A549 (cell line): ENCODE data around the gene MAX. TPM values are rescaled to one million over a fixed set of nuclear protein-coding genes. Genes with fewer than 3 reads are reported as not detected.

ENCODE experiments used
- ATAC-seq, 2 experiments: fragments of 200-7000 bp in 1 of 2; fragments of >200 bp in 1 of 2; cut with Nextera tagmentation in 1 of 2; cut with Tn5 transposase in 1 of 2; 3 replicates each; pipeline versions ENCODE4 v1.8.0 to v1.9.1; 2018 to 2020; ENCODE audit warnings: mild to moderate bottlenecking in 1 of 2, moderate library complexity in 1 of 2
- CTCF ChIA-PET: fragments of 300-600 bp; sonication (Branson Sonifier 250); formaldehyde crosslinking; extraction: SDS; loops from one replicate; lab custom pipeline; 2021; ENCODE audit warnings: antibody characterized with exemption, inconsistent platforms; lab: Yijun Ruan, JAX
- POLR2A ChIA-PET: fragments of 350-600 bp; formaldehyde crosslinking; extraction: SDS; loops from one replicate; lab custom pipeline; 2021; ENCODE audit warnings: antibody characterized with exemption, inconsistent platforms; lab: Yijun Ruan, JAX
- DNase-seq, 2 experiments: peaks; one replicate each; pipeline versions ENCODE4 v3.0.0 to v3.0.0-alpha.2; 2011 to 2016; ENCODE audit warnings: low read depth in 1 of 2, low spot score in 1 of 2
- FAIRE-seq: peaks from 2 replicates; lab custom pipeline; 2011; peaks lifted over from hg19 to GRCh38; lab: Jason Lieb, UNC
- H3K27ac ChIP-seq, 2 experiments: fragments of >200 bp; sonication (Bioruptor Twin); formaldehyde crosslinking; 3 replicates each; pipeline ENCODE4 v1.5.1; 2016 to 2017
- H3K4me1 ChIP-seq: fragments of >200 bp; sonication (Bioruptor Twin); formaldehyde crosslinking; 3 replicates; pipeline ENCODE4 v1.6.1; 2016
- H3K4me2 ChIP-seq: fragments of >200 bp; sonication (Bioruptor Twin); formaldehyde crosslinking; 3 replicates; pipeline ENCODE4 v1.6.1; 2016
- H3K4me3 ChIP-seq: fragments of >200 bp; sonication (Bioruptor Twin); formaldehyde crosslinking; 3 replicates; pipeline ENCODE4 v1.5.1; 2016
- H3K9me3 ChIP-seq: fragments of >200 bp; sonication (Bioruptor Twin); formaldehyde crosslinking; 3 replicates; pipeline ENCODE4 v1.6.1; 2016
- CBX2 ChIP-seq: fragments of 200-600 bp; sonication (generic); IDR thresholded peaks from 2 replicates; pipeline ENCODE4 v1.6.1; 2016; ENCODE audit warnings: low read depth, mild to moderate bottlenecking, borderline replicate concordance
- CEBPB ChIP-seq, 2 experiments: fragments of >200 bp in 1 of 2; sonication (Bioruptor Twin) in 1 of 2; formaldehyde crosslinking in 1 of 2; IDR thresholded peaks; 2 replicates each; pipeline ENCODE4 v1.6.1; 2012 to 2016
- CHD2 ChIP-seq: fragments of 150-350 bp; IDR thresholded peaks from 2 replicates; pipeline ENCODE4 v1.6.1; 2014; ENCODE audit warnings: low read length; ENCODE audit not compliant: partially characterized antibody
- EHF ChIP-seq: fragments of 250-450 bp; sonication (Bioruptor Pico); IDR thresholded peaks from 2 replicates; pipeline ENCODE4 v1.5.0; 2020; ENCODE audit warnings: mild to moderate bottlenecking
- ELK1 ChIP-seq: fragments of 150-350 bp; IDR thresholded peaks from 2 replicates; pipeline ENCODE4 v1.6.1; 2014; ENCODE audit warnings: low read depth, mild to moderate bottlenecking, low read length
- ESRRA ChIP-seq: fragments of 150-350 bp; IDR thresholded peaks from 2 replicates; pipeline ENCODE4 v1.6.1; 2014; ENCODE audit warnings: mild to moderate bottlenecking, low read length, borderline replicate concordance
- FOSB ChIP-seq: fragments of 250-450 bp; sonication (Bioruptor Pico); IDR thresholded peaks from 2 replicates; pipeline ENCODE4 v1.5.0; 2020; ENCODE audit warnings: mild to moderate bottlenecking, moderate library complexity
- FOXS1 ChIP-seq: fragments of 250-450 bp; sonication (Bioruptor Pico); IDR thresholded peaks from 2 replicates; pipeline ENCODE4 v1.5.0; 2020; ENCODE audit warnings: mild to moderate bottlenecking, moderate library complexity
- HDAC2 ChIP-seq: fragments of 200-600 bp; sonication (generic); IDR thresholded peaks from 2 replicates; pipeline ENCODE4 v1.6.1; 2016
- HEYL ChIP-seq: fragments of 250-450 bp; sonication (Bioruptor Pico); IDR thresholded peaks from 2 replicates; pipeline ENCODE4 v1.8.0; 2021; ENCODE audit warnings: mild to moderate bottlenecking, moderate library complexity
- HMGXB4 ChIP-seq: fragments of 250-450 bp; sonication (Bioruptor Pico); IDR thresholded peaks from 2 replicates; pipeline ENCODE4 v1.5.0; 2021; ENCODE audit warnings: mild to moderate bottlenecking, moderate library complexity, borderline replicate concordance
- HOXB13 ChIP-seq: fragments of 250-450 bp; sonication (Bioruptor Pico); IDR thresholded peaks from 2 replicates; pipeline ENCODE4 v1.5.0; 2020; ENCODE audit warnings: low read depth, mild to moderate bottlenecking, moderate library complexity
- KDM5A ChIP-seq: fragments of 200-600 bp; sonication (generic); IDR thresholded peaks from 2 replicates; pipeline ENCODE4 v1.6.1; 2016; ENCODE audit warnings: antibody characterized with exemption, mild to moderate bottlenecking
- MAFK ChIP-seq: fragments of 450-650 bp; IDR thresholded peaks from 2 replicates; pipeline ENCODE4 v1.6.1; 2014; ENCODE audit not compliant: partially characterized antibody
- MAX ChIP-seq: IDR thresholded peaks from 2 replicates; pipeline ENCODE4 v1.6.1; 2012
- MYC ChIP-seq: IDR thresholded peaks from 2 replicates; pipeline ENCODE4 v1.6.1; 2012; ENCODE audit warnings: mild to moderate bottlenecking, inconsistent platforms, low read length, improper control_type of control experiment, borderline replicate concordance
- NR3C1 ChIP-seq: fragments of >200 bp; sonication (Bioruptor Twin); formaldehyde crosslinking; IDR thresholded peaks from 3 replicates; pipeline ENCODE4 v1.6.1; 2017
- PHF8 ChIP-seq: fragments of 200-600 bp; sonication (generic); IDR thresholded peaks from 2 replicates; pipeline ENCODE4 v1.6.1; 2016; ENCODE audit warnings: low read depth, mild to moderate bottlenecking, antibody characterized with exemption, moderate library complexity, borderline replicate concordance
- POLR2A ChIP-seq: IDR thresholded peaks from 2 replicates; pipeline ENCODE4 v1.6.1; 2012; ENCODE audit warnings: mild to moderate bottlenecking, low read length
- POLR2AphosphoS2 ChIP-seq: conservative IDR thresholded peaks from 2 replicates; pipeline ENCODE4 v1.6.1; 2012; ENCODE audit warnings: low read length, improper control_type of control experiment, inconsistent platforms
- RARB ChIP-seq: fragments of 250-450 bp; sonication (Bioruptor Pico); IDR thresholded peaks from 2 replicates; pipeline ENCODE4 v1.8.0; 2021; ENCODE audit warnings: mild to moderate bottlenecking, moderate library complexity
- RNF2 ChIP-seq: fragments of 200-600 bp; sonication (generic); IDR thresholded peaks from 2 replicates; pipeline ENCODE4 v1.6.1; 2016; ENCODE audit warnings: low read depth, mild to moderate bottlenecking, antibody characterized with exemption, moderate library complexity, borderline replicate concordance
- SREBF2 ChIP-seq: fragments of 450-650 bp; IDR thresholded peaks from 2 replicates; pipeline ENCODE4 v1.6.1; 2014; ENCODE audit warnings: mild to moderate bottlenecking, moderate library complexity
- ZC3H11A ChIP-seq: fragments of 450-650 bp; IDR thresholded peaks from 2 replicates; pipeline ENCODE4 v1.6.1; 2014; ENCODE audit warnings: antibody characterized with exemption, mild to moderate bottlenecking
- ZFP36 ChIP-seq: fragments of 450-650 bp; IDR thresholded peaks from 2 replicates; pipeline ENCODE4 v1.6.1; 2014; ENCODE audit warnings: borderline replicate concordance; ENCODE audit not compliant: partially characterized antibody
- ZSCAN20 ChIP-seq: fragments of 250-450 bp; sonication (Bioruptor Pico); IDR thresholded peaks from 2 replicates; pipeline ENCODE4 v1.8.0; 2022; ENCODE audit warnings: mild to moderate bottlenecking, moderate library complexity
- WGBS: methylation state at CpG from one replicate; pipeline ENCODE4 v1.1.6; 2017; ENCODE audit errors: missing lambda C conversion rate; 5-methylcytosine and 5-hydroxymethylcytosine counted together
- polyA plus RNA-seq, 4 experiments: library from polyadenylated mRNA; depleted of rRNA in 3 of 4; stranded (reverse); fragments of >200 nt; fragmentation: RNase III in 1 of 4; extraction: RNeasy Plus Mini Kit Qiagen cat#74134 plus additional on column Dnase treatment in 1 of 4; gene quantifications; 2 replicates in 3 of 4; 3 replicates in 1 of 4; pipeline ENCODE4 v1.2.3, GENCODE V29; 2011 to 2017

MAX gene
- polyA plus RNA-seq, 2 of the 4 experiments (the other 2 are of a cell fraction) = 44.0 to 53.2 TPM

- DNase-seq = no peak
- no peak overlapping the region for H3K4me3 ChIP-seq
- POLR2A ChIA-PET = no interaction called here
- no peak for TF ChIP-seq ZSCAN20 (CRISPR knock-in tag)
- no peak for TF ChIP-seq NR3C1
- TF ChIP-seq ZFP36 = no peak
- no peak for TF ChIP-seq ZC3H11A
- TF ChIP-seq SREBF2 = no peak
- TF ChIP-seq ELK1 = no peak
- no peak for TF ChIP-seq CEBPB (IDR thresholded peaks at IDR 0.05)
- TF ChIP-seq POLR2AphosphoS2 = no peak
- TF ChIP-seq, all 56 proteins: peak for 0
- CTCF ChIA-PET = no interaction called here
- no peak overlapping the region for H3K4me2 ChIP-seq
- no peaks in the 10 kb centered on the region for H3K9me3 ChIP-seq
- no peaks in the 10 kb centered on the region for H3K4me1 ChIP-seq
- no peak for FAIRE-seq
- WGBS = 89% methylated on average over 5 of the region's 5 CpGs
- no peak overlapping the region for H3K27ac ChIP-seq
- no peak for ATAC-seq
These were observed 22.5 kb downstream of the MAX start for GRCh38 chr14:65079768-65080167.

GRCh38 chr14:65079201-65079600 is 23.1 kb downstream of the MAX start:
- CTCF ChIA-PET = no interaction called here
- Histone ChIP-seq H3K4me1 (no peaks in the 10 kb centered on the region), H3K9me3 (no peaks in the 10 kb centered on the region), H3K27ac (no peak overlapping the region), H3K4me2 (no peak overlapping the region), H3K4me3 (no peak overlapping the region)
- FAIRE-seq (no peak), ATAC-seq (no peak), DNase-seq (no peak)
- WGBS = 97% methylated on average over 6 of the region's 6 CpGs
- POLR2A ChIA-PET = no interaction called here
- no peak for TF ChIP-seq MYC
- no peak for TF ChIP-seq CBX2
- TF ChIP-seq EHF (CRISPR knock-in tag) = no peak
- TF ChIP-seq FOXS1 = no peak
- no peak for TF ChIP-seq RARB (CRISPR knock-in tag)
- TF ChIP-seq RNF2 = no peak

- ChIA-PET POLR2A (no interaction called here), CTCF (interaction anchor here (1.0 kb wide), 1 partner anchor 10 kb away, joined by 3 read pairs; no protein-coding TSS in a partner anchor)
- no peak overlapping the region for H3K4me3 ChIP-seq
- TF ChIP-seq ESRRA (no peak), KDM5A (no peak), HDAC2 (no peak), MAX (no peak), PHF8 (no peak), EHF (CRISPR knock-in tag) (no peak), POLR2A (no peak)
- no peaks in the 10 kb centered on the region for H3K4me1 ChIP-seq
- no peak for DNase-seq
- H3K27ac ChIP-seq = no peak overlapping the region
- 97% methylated on average over 2 of the region's 2 CpGs for WGBS
- H3K9me3 ChIP-seq = no peaks in the 10 kb centered on the region
- H3K4me2 ChIP-seq = no peak overlapping the region
- no peak for FAIRE-seq
- ATAC-seq = no peak
These were observed 25.0 kb downstream of the MAX start for GRCh38 chr14:65077318-65077717.

GRCh38 chr14:65075628-65076325 is 26.5 kb downstream of the MAX start:
- CTCF ChIA-PET = interaction anchor here (0.7 to 1.3 kb wide), 2 partner anchors 9 to 19 kb away, joined by 3 read pairs; no protein-coding TSS in a partner anchor

More at GRCh38 chr14:65075628-65076325, 26.5 kb downstream of the MAX start:
- FAIRE-seq (no peak), DNase-seq (no peak), ATAC-seq (no peak)
- Histone ChIP-seq H3K4me2 (no peak overlapping the region), H3K4me1 (no peaks in the 10 kb centered on the region), H3K9me3 (no peaks in the 10 kb centered on the region), H3K27ac (no peak overlapping the region), H3K4me3 (no peak overlapping the region)
- 95% methylated on average over 17 of the region's 17 CpGs for WGBS
- POLR2A ChIA-PET = interaction anchor here (1.5 kb wide), 1 partner anchor 27 kb away, joined by 4 read pairs; no protein-coding TSS in a partner anchor
- TF ChIP-seq MAFK (no peak), ELK1 (no peak), HEYL (CRISPR knock-in tag) (no peak), HMGXB4 (no peak), ZFP36 (no peak), RNF2 (no peak), FOSB (no peak), NR3C1 (no peak), SREBF2 (no peak), HOXB13 (no peak), EHF (CRISPR knock-in tag) (no peak), CHD2 (no peak)
